ENCODE data around the gene NEUROD4. TPM values are rescaled to one million over a fixed set of nuclear protein-coding genes. Genes with fewer than 3 reads are reported as not detected.

The NEUROD4 gene
- total and polyA plus RNA-seq, 2 experiments from 2014 or later: not detected

GRCh38 chr12:54980341-54980740 is 39.4 kb upstream of the NEUROD4 start:
- no peaks in the 10 kb centered on the region for H3K9me2 ChIP-seq (replicated peaks; ENCODE audit: insufficient read depth)
- H4K20me1 ChIP-seq (ENCODE audit: insufficient read depth, poor library complexity, severe bottlenecking): no peaks in the 10 kb centered on the region
- no peaks in the 10 kb centered on the region for H3K79me2 ChIP-seq
- no peaks in the 10 kb centered on the region for H3K27me3 ChIP-seq
- no peaks in the 10 kb centered on the region for H3K9me3 ChIP-seq (ENCODE audit: low read depth)
- TF ChIP-seq EZH2phosphoT487 (IDR thresholded peaks at IDR 0.05; ENCODE audit: low read depth, severe bottlenecking, unreplicated experiment) (no peak), CTCF (IDR thresholded peaks at IDR 0.05; ENCODE audit: poor library complexity) (no peak), EZH2 (IDR thresholded peaks at IDR 0.05; ENCODE audit: borderline replicate concordance) (no peak)
- WGBS (ENCODE audit: low lambda C conversion rate, missing lambda C conversion rate): 90% methylated on average over 5 of the region's 5 CpGs
- DNase-seq (ENCODE audit: low spot score): no peak
- H3K4me2 ChIP-seq: no peak overlapping the region
- no peaks in the 10 kb centered on the region for H3K4me1 ChIP-seq (ENCODE audit: insufficient read depth)
- H3K4me3 ChIP-seq: no peak overlapping the region
- no peak overlapping the region for H3K27ac ChIP-seq
- no peak overlapping the region for H2AFZ ChIP-seq
- H3K36me3 ChIP-seq (replicated peaks; ENCODE audit: insufficient read depth, low read depth): no peaks in the 10 kb centered on the region

DNA sequence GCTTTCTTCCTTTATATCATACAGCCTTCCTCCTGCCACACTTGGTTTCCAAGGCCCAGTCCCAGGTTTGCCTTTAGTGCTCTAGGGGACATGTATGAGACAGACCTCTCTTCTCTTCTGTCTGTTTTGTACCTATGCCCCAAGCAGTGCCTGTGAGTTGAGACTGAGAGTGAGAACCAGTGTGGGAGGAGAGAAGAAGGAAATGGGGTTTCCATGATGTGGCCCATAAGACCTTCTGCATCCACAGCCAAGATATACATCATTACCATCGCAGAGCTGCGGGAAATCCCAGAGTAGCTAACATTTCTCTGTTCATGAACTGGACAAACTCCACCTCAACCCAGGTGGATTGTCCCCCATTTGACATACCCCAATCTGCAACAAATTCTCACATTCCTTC is 38.0 kb upstream of the NEUROD4 start:
- Histone ChIP-seq H2AFZ (no peak overlapping the region), H3K4me3 (no peak overlapping the region), H3K27ac (no peak overlapping the region), H3K79me2 (no peaks in the 10 kb centered on the region), H3K27me3 (no peaks in the 10 kb centered on the region), H3K4me2 (no peak overlapping the region), H3K9me2 (replicated peaks; ENCODE audit: insufficient read depth) (no peaks in the 10 kb centered on the region), H4K20me1 (ENCODE audit: insufficient read depth, poor library complexity, severe bottlenecking) (no peaks in the 10 kb centered on the region), H3K9me3 (ENCODE audit: low read depth) (no peaks in the 10 kb centered on the region), H3K4me1 (ENCODE audit: insufficient read depth) (no peaks in the 10 kb centered on the region), H3K36me3 (replicated peaks; ENCODE audit: insufficient read depth, low read depth) (no peaks in the 10 kb centered on the region)
- DNase-seq (ENCODE audit: low spot score): no peak
- TF ChIP-seq EZH2phosphoT487 (IDR thresholded peaks at IDR 0.05; ENCODE audit: low read depth, severe bottlenecking, unreplicated experiment) (no peak), CTCF (IDR thresholded peaks at IDR 0.05; ENCODE audit: poor library complexity) (no peak), EZH2 (IDR thresholded peaks at IDR 0.05; ENCODE audit: borderline replicate concordance) (no peak)
- WGBS (ENCODE audit: low lambda C conversion rate, missing lambda C conversion rate): 97% methylated on average over 2 of the region's 2 CpGs

GRCh38 chr12:54983536-54984101 is 36.2 kb upstream of the NEUROD4 start:
- 92% methylated on average over 2 of the region's 2 CpGs for WGBS (ENCODE audit: low lambda C conversion rate, missing lambda C conversion rate)
- no peak for DNase-seq (ENCODE audit: low spot score)
- H3K79me2 ChIP-seq: no peaks in the 10 kb centered on the region
- H3K9me3 ChIP-seq (ENCODE audit: low read depth): no peaks in the 10 kb centered on the region
- no peaks in the 10 kb centered on the region for H3K4me1 ChIP-seq (ENCODE audit: insufficient read depth)
- no peaks in the 10 kb centered on the region for H3K36me3 ChIP-seq (replicated peaks; ENCODE audit: insufficient read depth, low read depth)
- no peak overlapping the region for H3K4me2 ChIP-seq
- no peaks in the 10 kb centered on the region for H3K9me2 ChIP-seq (replicated peaks; ENCODE audit: insufficient read depth)
- TF ChIP-seq CTCF (IDR thresholded peaks at IDR 0.05; ENCODE audit: poor library complexity) (no peak), EZH2phosphoT487 (IDR thresholded peaks at IDR 0.05; ENCODE audit: low read depth, severe bottlenecking, unreplicated experiment) (no peak), EZH2 (IDR thresholded peaks at IDR 0.05; ENCODE audit: borderline replicate concordance) (no peak)
- no peaks in the 10 kb centered on the region for H3K27me3 ChIP-seq
- H3K27ac ChIP-seq: no peak overlapping the region
- no peak overlapping the region for H3K4me3 ChIP-seq
- no peak overlapping the region for H2AFZ ChIP-seq
- H4K20me1 ChIP-seq (ENCODE audit: insufficient read depth, poor library complexity, severe bottlenecking): no peaks in the 10 kb centered on the region
